Stimulated activated CD4-positive, alpha-beta T cell treated with anti-CD3 and anti-CD28 coated beads, Interleukin-4, amount 100 ng/mL, for 48 hours (primary cell): ENCODE measurements around the gene PLSCR4.
"Not testable (repeated sequence)": the region's sequence is repeated elsewhere in the genome, so short reads cannot be mapped to it uniquely, and the experiment has no call there.

Experiments used
- DNase-seq, 2 donors: peaks; one replicate each; pipeline ENCODE4 v3.0.0-alpha.2; 2020; ENCODE audit warnings: low read depth in 2 of 2

PLSCR4 gene

DNA sequence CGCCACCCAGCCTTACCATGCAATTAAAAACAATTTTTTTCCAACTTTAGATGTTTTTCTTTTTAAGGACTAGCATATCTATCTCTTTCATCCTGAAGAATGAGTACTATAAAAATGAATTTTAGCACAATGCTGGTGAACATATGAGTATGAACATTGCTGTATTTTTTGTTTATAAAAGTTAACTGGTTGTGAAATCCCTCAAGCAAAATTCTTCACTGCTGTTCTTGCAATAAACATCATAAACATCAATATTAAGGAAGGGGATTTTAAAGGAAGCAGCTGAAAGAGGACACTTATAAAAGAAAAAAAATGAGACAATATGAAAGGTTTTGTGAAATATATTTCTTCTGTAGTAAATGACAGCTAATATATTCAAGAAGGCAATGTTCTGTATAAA lies 3.0 kb downstream of the PLSCR4 start:
- DNase-seq = no peak

DNA sequence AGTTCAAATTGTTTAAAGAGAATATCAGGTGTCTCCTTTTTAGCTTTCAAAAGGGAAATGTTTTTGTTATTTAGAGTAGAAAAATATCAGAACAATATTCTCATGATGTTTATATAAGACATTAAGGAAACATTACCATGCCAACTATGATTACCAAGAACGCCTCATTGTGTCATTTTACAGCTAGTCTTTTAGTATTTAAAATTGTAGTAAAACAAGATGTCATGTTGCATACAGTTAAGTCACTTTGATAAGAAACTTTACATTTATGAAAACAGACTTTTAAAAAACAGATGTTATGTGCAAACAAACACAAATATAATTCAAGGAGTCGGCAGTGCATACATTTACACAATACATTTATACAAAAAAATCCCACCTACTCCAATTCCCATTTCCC lies 4.4 kb downstream of the PLSCR4 start:
- DNase-seq = no peak

DNA sequence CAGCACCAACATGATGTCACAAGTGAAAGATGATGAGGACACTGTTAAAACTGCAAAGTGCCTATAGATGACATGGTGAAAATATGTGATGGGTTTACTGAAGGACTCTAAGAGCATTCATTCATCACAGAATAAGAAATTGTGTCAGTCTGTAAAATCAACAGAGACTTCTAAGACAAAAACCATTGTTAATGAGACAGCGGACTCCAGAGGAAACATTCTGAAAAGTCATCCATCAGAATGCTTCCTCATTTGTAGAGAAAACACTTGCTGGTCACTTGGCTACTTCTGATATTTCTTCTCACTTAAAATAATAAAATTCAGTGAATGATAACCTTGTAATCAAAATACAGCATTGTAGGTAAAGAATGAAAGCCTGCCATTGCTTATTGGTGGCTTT lies 7.3 kb downstream of the PLSCR4 start:
- DNase-seq = no peak

DNA sequence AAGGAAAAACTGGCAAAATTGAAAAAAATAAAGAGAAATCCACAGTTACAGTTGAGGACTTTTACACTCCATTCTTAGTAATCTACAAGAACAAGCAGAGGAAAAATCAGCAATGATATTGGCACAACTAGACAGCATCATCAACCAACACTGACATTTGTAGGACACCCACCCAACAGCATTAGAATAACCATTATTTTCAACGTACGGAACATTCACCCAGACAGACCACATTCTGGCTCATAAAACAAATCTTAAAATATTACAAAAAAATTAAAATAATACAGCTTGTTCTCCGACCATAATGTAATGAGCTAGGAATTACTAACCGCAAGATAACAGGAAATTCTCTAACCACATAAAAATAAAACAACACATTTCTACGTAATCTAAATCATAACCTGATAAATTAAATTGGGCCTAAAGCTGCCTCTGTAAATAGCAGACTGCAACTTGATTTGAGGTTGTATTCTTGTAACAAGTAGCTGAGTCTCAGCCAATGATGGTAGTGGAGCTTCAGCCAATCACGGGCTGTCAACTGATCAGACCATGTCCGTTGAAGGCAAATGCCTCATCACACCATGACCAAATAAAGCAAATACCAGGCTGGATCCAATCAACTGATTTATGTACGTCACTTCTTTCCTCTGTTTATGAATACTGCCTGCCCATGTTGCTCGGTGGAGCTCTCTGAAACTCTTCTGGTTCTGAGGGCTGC lies 9.2 kb downstream of the PLSCR4 start:
- no peak for DNase-seq

DNA sequence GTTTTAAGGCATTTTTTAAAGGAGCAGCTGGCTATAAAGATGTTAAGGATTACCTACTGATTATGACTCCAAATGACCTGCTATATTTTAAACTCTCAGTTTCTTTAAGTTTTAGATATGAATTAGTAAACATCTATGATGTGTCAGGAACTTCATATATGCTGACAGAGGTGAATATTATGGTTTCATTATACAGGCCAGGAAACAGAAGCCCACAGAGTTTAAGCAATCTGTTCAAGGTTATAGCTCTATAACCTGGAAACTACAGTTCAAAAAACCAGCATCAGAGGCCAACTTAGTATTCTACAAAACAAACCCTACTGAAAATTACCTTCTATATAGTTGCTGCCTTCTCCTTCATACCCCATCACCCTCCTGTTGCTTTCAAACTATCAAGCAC lies 17.4 kb downstream of the PLSCR4 start:
- DNase-seq = no peak

DNA sequence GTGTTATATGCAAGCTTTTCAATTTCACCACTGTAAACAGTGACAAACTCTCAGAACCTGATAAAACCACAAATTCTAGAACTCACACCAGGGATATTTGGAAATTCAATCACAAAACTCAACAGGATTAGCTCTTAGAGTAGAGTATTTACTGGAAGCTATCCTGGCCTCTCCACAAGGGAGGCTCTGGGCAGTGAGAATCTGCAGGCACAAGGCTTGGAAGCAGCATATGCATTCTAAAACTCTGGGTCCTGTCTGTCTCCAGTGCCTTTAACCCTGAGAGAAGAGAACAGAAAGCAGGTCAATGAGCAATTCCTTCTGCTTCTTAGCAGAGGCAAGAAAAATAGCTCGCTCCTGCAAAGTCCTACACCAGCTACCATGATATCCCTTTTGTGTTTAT lies 23.4 kb downstream of the PLSCR4 start:
- DNase-seq = no peak

DNA sequence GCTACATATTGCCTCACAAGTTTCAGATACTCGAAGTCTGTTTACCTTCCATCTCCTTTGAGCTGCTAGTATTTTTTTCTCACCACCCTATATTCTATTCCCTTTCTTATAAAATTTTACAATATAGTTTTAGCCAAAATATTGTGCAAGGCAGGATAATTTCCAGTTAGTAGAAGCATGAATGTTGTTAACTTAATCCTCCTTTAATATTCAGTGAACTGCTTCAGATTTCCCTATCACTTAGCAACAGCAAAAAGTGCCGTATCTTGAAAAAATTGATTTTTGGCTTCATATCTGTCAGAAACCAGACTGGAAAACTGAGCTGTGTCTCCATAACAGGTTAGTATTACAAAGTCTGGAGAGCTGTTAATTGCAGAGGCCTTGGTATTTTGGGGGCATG lies 24.0 kb downstream of the PLSCR4 start:
- no peak for DNase-seq

DNA sequence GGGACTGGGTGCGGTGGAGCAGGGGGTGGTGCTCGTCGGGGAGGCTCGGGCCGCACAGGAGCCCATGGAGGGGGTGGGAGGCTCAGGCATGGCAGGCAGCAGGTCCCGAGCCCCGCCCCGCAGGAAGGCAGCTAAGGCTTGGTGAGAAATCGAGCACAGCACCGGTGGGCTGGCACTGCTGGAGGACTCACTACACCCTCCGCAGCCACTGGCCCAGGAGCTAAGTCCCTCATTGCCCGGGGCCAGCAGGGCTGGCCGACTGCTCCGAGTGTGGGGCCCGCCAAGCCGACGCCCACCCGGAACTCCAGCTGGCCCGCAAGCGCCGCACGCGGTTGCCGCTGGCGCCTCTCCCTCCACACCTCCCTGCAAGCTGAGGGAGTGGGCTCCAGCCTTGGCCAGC lies 25.4 kb downstream of the PLSCR4 start:
- not testable (repeated sequence) for DNase-seq

DNA sequence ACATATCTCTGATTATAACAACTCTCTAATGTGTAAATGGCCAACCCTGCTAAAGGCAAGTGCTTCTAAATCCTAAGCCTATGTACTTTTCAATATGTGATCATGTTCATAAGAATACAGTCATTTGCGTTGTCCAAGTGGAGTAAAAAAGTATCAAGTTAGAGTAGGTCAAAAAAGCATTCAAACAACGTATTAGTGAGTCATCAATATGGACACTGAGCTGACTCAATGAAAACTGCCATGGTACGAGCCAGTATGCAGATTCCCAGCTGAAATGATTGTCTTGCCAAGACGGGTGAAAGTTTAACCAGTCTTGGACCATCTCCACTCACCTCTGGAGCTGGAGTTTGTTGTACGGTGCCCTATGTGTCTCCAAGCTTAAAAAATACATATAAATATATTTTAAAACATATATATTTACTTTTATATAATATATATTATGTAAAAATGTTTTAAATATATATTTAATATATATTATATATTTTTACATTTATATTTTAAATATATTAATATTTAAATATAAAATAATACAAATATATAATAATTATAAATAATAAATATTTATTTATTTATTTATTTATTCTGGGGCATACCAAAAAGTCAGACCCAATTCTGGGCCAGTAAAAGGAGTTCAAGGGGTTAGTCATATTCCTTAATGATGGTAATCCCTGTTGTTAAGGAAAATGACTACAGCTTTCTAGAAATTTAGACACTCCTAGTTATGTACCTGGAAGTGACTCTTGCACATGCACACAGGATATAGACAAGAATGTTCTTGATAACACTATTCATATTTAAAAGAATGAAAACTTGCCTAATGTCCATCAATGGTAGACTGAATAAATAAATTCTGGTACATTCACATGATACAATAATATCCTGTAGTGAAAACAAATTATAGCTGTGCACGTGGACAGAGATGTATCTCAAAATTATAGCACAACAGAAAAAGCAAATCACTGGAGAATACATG lies 27.2 kb downstream of the PLSCR4 start:
- DNase-seq = no peak

DNA sequence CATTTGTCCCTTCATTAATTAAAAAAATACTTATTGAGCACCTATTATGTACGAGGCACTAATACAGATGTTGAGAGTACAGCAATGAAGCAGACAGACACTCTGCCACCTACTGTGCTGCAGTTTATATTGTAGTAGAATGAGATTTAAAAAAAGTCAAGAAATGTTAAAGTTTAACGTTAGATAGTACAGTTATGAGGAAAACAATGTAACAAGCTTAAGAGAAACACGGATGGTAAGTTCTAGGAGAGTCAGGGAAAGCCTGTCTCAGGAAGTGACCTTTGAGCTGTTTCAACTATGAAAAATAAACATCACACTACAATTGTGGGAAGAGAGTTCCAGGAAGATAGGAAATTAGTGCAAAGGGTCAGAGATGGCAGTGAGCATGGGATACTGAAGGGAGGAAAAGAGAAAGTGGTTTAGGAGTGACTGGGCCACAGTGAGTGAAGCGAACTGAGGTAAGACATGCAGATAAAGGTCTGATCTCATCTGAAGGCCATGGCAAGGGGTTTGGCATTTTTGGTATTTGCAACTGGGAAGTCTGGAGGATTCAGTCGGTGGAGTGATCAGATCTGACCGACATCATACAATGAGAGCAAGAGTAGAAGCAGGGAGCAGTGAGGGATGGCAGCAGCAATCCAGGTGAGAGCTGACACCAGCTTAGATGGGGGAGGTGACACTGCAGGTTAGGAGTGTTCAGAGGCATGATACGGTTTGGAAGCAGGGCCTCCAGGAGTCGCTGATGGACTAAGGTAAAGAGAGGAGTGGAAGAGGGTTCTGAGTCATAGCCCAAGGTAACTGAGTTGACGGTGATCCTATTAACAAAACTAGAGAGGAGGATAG lies 28.5 kb downstream of the PLSCR4 start:
- DNase-seq = no peak

DNA sequence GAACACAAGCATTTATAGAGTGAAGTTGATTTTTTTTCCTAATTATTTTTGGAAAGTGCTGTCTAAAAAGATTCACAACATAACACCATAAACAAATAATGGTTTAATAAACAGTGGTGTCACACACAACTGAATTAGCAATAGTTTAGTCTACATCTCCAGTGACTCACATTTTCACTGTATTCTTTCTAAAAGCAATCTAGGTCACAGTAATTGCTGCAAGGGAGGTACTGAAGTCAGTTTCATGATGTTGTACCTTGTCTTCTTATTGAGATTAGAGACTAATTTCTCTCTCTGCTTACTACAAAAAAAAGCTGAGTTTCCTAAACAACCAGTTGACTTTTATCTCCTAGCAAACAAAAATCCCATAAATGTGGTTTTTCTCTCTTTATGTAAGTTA lies 29.6 kb downstream of the PLSCR4 start:
- no peak for DNase-seq

DNA sequence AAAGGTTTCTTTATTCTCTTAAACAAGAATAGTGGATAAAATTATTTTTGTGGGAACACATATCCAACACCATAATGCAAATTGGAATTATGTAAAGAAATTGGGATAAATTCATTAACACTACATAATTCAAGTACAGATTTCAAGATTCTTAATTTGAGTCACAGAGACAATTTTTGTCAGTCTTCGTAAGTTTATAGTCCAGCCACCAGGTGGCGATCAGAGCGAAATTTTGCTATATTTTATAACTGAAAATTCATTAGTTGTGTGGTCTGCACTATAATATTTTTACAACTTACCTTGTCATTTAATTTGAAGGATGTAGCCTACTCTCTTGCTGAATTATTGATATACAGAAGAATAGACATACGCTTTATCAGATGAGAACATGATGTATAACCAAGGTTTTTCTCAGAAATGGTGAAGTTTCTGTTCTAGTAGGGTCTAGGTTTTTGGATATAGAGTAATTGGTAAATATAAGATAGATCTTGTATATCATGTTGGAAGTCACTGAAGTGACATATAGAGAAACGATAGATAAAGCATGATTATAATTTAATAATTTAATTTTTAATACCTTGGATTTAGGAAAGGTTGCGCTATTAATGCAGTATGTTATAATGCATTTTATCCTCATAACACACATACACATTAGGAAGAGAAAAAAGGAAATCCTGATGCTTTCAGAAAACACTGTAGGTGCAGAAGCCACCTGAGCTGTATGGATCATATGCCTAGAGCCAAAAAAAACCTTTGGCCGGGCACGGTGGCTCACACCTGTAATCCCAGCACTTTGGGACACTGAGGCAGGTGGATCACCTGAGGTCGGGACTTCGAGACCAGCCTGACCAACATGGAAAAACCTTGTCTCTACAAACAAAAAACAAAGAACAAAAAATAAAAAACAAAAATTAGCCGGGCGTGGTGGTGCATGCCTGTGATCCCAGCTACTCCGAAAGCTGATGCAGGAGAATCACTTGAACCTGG lies 31.7 kb downstream of the PLSCR4 start:
- DNase-seq = peak; percentile 7 to 15

DNA sequence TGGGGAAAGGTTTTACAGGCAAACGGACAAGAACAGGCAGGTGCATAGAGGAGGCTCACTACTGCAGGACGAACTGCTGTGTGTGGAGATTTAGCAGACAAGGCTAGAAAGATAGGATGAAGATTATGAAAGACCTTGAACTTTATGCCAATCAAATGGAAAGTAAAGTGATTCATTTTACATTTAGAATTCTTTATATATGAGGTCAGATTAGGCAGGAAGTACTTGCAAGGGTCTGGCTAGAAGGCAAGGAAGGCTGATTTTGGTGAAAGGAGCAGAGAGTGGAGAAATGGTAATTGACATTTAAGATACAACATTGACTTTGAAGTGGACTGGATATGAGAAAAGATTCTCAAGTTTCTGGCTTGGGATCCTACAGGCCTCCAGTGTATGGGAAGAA lies 33.6 kb downstream of the PLSCR4 start:
- no peak for DNase-seq

DNA sequence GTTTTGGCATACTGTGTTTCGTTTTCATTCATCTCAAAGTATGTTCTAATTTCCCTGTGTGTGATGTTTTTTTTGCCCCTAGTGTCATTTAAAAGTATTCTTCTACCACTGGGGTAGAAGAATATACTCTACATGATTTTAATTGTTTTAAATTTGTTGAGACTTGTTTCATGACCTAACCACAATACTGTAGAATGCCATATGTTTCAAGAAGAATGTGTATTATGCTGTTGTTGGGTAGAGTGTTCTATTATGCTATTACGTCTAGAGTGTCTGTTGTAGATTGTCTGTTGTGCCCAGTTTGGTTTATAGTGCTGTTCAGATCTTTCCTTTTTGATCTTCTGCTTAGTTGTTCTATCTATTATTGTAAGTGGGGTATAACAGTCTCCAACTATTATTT lies 36.4 kb downstream of the PLSCR4 start:
- DNase-seq = no peak

DNA sequence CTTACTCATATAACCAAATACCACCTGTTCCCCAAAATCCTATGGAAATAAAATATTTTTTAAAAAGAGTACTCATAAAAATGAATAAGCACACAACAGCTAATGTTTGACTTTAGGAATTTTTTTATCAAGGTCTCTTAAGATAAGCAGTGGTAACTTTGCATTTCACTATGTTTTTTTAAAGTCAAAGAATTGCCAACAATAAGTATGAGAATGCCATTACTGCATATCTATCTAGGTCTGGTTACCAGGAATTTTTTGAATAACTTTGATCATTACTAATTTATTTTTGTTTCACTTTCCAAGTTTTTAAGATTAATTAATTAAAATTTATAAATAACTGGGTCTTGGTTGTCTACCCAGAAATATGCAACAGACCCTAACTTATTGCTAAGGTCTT lies 41.5 kb downstream of the PLSCR4 start:
- no peak for DNase-seq

DNA sequence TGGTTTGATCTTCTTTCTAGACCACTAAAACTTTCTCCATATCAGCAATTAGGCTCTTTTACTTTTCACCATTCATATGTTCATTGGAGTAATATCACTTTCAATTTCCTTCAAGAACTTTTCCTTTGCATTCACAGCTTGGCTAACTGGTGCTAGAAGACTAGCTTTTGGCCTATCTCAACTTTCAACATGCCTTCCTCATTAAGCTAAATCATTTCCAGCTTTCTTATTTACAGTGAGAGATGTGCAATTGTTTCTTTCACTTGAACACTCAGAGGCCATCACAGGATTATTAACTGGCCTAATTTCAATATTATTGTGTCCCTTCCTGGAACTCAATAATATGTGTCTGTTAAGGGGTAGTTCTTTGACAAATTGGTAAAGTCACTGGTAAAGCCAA lies 47.1 kb downstream of the PLSCR4 start:
- DNase-seq = no peak

DNA sequence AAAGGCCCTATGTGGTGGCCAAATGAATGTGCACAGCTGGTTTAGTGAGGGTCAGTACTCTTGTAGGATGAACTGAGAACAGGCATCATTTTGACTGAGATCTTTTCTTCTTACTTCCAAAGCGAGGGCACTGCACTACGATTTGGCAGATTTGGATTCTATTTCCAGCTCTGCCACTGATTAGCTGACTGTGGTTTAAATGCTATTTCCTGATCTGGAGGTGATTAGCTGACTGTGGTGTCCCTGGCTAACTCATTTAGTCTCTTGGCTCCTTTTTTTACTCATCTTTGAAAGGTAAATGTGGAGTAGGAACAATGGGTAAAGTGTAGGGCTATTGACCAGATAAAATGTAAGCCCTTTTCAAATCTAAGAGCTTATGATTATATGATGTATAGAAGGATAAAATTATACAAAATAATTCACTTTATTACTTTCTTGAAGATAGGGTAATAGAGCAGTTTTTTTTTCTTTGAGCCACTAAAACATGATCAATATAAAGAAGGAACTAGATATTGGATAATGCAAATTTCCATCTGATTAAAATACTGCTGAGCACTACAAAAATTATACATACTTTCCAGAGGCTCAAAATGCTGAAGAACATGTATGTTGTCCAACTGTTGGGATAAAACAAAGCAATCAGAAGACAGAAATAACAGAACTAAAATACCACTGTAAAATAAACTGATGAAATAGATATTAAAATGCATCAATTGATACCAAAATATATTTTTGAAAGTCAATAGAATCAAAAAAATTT lies 50.3 kb downstream of the PLSCR4 start:
- no peak for DNase-seq

DNA sequence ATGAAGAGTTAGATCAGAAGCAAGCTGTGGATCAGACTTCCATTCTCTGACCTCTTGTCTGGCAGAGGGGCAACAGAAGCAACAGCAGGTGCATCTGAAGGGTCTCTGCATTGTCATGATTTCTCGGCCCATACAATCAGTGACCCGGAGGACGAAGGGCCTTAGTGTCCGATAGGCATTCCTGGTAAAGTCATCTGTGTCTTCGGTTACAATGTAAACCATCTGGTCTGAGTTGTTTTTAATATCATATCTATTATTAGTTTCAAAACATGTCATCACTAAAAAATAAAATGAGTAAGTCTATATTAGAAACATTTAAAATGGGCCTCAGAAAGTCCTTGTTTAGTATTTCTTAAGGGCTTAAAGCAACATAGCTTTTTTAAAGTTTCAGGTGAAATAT lies 51.1 kb downstream of the PLSCR4 start:
- DNase-seq = no peak

DNA sequence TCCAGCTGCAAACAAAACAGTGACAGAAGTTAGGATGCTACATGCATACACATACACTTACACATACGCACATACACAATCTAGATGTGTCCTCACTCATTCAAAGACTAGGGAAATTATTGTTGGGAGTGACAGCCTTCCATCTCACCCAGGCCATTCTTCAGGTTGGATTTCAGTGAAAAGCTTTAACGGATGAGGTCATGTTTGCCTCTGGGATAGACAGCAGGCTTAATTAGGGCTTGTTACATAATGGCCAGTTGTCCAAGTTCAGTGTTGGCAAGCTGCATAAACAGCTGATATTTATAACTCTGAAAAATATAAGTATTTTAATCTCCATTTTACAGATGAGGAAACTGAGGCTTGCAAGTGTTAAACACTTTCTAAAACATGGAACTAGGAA lies 54.1 kb downstream of the PLSCR4 start:
- no peak for DNase-seq

DNA sequence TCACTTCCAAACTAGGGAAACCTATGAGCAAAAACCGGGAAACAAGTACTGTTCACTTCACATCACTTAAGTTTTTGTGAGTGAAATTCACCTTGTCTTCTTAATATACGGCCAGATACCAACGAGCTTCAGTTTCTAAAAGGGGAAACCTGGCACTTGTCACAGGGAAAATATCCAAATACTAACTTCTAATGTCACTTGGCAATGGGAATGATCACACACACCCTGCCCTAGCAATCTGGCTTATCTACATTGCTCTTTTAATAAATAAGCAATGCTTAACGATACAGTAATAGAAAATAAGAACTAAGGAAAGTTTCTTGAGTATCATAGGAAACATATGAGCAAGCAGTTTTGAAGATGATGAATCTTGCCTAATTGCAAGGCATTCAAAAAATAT lies 55.3 kb downstream of the PLSCR4 start:
- DNase-seq = no peak
